ENCODE measurements around the gene DIP2B.

Gene DIP2B

DNA sequence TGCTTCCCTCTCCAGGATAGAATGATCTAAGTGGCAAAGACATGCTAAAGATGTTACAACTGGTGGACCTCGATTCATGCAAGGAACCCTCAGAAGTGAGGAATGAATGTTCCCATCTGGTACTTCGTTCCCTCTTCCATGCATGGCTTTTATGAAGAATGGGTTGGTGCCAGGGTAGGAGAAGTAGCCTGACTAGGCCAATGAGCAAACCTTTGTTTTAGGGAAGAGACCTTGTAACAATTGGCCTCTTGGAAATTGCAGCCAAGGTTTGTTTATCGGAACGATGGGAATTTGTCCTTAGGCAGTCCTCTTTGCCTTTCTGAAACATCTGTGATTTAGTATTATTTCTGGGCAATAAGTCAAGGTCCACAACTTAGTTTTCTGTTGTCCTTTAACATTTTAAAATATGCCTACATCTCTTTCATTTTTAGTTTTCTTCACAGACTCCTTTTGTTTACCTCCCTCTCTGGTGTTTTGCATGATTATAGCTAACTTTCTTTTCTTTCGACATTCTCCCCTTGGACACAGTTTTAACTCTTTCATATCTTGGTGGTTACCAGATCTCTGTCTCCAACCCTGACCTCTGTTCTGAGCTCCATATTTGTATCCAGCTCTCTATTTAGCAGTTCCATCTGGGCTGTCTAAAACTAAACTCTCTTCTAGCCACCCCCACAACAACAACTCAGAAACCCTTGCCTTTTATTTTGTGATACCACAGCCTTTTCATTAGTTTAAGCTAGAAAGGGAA lies 70.0 kb downstream of the DIP2B start:
- DNase-seq (ENCODE audit: low read depth in 2 of 2): no peak

DNA sequence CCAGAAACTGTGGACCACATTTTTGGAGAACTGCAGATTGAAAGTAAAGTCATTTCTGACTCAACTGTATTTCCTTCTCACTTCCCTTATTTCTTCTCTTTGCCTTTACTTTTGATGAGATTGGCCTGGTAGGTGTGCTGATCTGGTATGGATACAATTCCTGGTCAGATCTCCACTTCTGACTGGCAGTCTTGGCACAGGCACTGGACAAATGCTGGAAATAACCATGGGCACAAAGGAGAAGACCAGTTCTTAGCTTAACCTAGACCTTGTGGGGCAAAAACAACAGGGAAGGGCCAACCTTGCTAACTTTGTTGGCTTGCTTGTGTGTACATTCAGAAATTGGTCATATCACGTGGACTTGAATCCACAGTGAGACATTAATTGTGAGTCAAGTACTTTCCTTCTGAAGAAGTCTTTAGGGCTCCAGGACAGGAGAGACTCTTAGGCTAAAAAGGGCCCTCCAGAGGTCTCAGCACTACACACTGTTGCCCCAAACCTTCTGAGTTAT lies 75.0 kb downstream of the DIP2B start:
- DNase-seq (ENCODE audit: low read depth in 2 of 2): no peak

DNA sequence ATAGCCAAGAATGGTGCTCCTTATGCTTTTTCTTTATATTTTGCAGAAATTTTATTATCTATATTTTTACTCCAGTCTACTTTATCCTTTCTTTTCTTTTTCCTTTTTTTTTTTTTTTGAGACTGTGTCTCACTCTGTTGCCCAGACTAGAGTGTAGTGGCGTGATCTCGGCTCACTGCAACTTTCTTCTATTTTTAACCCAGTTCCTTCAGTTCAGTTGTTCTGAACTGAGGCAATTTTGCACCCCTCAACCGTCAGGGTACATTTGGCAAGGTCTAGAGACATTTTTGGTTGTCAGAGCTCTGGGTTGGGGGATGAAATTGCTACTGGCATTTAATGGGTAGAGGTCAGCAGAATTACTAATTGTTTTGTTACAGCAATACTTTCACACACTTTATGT lies 75.7 kb downstream of the DIP2B start:
- DNase-seq (ENCODE audit: low read depth in 2 of 2): no peak

DNA sequence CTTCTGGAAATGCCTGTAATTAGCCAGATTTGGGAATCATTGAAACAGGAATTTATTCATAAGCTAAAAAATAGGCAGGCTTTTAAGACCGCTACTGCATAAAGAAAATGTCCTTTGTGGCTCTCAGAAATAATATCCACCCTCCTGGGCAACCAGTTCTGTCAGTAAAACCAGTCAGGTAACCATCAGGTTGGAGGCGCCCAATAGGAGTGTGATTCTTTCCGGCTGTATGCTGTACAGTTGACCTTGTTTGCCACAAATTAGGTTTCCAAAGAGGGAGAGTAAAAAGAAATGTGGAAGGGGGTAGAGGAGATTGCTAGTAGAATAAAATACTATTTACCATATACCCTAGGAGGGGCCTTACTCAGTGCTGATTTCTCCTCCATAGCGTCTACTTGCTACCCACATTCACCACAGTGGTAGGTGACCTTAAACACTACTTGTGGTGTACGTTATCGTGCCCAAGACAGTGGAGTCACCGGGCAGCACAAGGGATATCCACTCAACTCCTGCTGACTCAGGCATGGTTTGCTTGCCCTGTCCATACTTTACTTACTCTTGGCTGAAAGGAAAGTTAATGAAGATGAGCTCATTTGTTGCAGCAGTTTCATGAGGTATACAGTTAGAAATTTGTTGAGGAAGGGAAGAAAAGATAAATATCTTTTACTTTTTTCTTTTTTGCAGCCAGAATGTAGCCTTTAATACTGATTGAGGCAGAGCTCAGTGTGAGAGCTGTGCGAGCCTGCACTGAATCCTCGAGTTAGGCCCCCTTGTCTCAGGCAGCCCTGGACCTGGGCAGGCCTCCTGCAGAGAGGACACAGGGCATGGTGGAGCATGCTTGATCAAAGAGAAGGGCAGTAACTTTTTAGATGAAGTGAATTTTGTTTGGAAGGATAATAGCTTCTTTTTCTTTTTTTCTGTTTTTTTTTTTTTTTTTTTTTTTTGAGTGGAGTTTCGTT lies 76.7 kb downstream of the DIP2B start:
- DNase-seq (ENCODE audit: low read depth in 2 of 2): no peak

DNA sequence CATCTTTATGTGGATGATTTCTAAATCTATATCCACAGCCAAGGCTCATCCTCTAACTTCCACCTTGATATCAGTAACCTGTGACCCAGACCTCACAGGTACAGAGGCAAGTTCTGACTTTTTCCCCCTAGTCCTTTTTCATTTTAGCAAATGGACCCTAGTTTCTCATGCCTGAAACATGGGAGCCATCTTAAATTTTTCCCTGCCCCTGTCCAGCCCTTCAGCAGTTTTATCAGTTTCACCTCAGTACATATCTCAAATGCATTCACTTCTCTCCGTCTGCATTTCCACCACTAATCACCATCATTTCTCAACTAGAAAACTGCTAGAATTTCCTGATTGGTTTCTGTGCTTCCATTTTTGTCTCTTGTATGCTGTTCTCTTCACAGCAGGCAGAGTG lies 79.3 kb downstream of the DIP2B start:
- DNase-seq (ENCODE audit: low read depth in 2 of 2): no peak

DNA sequence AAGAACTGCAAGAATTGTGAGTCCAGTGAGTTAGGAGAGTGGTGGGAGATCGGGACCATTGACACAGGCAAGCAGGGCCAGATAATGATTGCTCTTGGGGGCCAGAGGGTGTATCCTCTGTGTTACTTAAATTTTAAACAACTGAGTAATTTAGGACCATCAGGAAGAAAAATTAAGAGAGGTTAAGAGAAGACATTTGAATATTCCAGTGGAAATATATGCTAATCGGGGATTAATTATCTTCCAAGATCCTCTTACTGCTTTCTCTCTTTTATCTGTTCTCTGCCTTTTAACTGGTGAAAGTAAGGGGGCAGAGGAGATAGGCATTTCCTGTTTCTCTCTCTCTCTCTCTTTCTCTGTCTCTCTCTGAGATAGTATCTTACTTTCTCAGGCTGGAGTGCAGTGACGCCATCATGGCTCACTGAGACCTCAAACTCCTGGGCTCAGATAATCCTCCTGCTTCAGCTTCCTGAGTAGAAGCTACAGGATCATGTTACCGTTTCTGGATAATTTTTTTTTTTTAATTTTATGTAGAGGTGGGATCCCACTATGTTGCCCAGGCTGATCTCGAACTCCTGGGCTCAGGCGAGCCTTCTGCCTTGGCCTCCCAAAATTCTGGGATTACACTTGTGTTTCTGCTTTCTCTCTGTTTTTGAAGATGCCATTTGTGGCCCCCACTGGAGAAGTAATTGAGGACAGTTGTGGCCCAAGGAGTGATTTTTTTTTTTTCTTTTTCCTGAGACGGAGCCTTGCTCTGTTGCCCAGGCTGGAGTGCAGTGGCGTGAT lies 85.1 kb downstream of the DIP2B start:
- no peak for DNase-seq (ENCODE audit: low read depth in 2 of 2)

DNA sequence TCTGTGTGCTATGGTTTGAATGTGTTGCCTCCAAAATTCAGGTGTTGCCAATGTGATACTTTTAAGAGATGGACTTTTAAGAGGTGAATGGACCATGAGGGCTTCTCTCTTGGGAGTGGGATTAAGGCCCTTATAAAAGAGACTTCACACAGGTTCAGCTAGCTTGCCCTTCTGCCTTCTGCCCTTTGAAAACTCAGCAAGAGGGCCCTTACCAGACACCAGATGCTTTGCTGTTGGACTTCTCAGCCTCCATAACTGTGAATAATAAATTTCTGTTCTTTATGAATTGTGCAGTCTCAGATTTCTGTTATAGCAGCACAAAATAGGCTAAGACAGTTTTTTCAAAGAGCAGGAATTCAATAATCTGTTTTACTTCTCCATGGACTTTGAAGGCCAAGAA lies 86.1 kb downstream of the DIP2B start:
- DNase-seq (ENCODE audit: low read depth in 2 of 2): no peak

DNA sequence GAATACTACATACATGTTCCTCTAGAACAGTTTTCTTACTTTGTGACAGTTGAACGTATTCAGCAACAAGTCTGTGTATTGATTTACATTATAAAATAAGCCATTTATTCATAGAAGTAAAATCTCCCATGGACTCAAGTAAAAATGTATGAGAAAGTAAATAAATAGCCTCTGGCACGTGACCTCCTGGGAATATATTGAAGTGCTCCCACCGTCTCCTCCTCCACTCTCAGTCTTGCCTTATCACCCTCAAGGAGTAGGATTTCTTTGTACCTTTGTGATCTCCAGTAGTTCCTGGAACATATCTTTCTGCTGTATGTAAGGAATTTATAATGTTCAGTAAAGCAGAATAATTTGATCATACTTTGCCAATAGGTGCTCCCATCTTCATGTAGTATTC lies 90.9 kb downstream of the DIP2B start:
- no peak for DNase-seq (ENCODE audit: low read depth in 2 of 2)

DNA sequence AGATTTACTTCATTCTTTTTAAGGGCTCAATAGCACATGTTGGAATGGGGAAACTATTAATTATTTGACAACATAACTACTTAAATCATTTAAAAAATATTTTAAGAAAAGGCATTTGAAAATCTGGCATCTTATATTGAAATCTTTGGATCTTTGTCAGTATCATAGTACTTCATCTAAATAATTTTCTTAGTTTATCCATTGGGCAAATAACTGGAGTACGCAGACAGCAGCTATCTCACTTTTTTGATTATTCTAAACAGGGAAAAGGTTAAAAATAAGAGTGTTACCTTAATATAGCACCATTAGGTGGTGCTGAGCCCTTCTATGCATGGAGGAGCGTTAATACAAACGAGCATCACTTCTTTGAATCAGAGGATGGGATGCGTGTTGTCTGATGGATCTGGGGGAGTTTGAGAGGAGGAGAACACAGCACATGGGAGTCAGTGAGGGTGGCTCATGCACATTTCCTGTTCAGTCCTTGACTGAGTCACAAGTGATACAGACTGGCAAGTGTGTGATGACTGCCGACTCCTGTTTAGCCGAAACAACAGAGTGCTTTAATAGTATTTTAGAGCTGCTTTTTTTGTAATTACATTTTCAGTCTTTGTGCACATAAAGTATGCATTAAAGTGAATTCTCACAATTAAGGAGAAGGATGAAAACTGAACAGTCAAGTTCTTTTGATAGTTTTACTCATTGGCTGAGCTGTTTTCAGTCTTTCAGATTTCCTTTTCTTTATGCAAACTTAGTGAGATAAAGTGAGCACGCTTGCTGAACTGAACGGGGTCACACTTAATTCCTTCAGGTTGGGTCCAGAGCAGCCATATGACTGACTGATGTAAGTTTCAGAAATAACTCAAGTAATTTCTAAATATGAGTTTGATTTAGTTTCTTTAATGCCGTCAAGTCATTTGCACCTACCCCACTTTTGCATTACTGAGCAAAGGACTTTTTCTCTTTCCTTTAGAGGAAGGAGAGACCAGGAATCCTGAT lies 92.7 kb downstream of the DIP2B start:
- peak; percentile 24 to 54 for DNase-seq (ENCODE audit: low read depth in 2 of 2)

DNA sequence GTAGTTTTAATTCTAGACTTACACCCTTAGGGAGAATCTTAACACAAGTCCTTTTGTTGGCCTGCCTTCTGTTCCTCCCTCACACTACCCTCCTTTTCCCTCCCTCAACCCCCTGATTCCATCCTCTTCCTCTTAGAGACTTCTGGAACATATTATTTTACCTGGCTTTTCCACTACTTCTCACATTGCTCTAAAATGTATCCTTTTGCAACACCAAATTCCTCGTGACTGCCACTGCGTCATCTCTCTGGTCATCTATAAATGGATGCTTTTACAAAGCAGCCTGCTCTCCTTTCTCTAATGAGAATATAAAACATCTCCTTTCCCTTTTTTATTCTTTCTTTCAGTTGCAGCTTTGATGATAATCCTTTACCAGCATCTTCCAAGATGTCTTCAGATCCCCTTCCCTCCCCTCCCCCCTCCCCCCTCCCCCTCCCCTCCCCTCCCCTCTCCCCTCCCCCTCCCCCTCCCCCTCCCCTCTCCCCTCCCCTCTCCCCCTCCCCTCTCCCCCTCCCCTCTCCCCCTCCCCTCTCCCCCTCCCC lies 93.6 kb downstream of the DIP2B start:
- DNase-seq (ENCODE audit: low read depth in 2 of 2): no peak

DNA sequence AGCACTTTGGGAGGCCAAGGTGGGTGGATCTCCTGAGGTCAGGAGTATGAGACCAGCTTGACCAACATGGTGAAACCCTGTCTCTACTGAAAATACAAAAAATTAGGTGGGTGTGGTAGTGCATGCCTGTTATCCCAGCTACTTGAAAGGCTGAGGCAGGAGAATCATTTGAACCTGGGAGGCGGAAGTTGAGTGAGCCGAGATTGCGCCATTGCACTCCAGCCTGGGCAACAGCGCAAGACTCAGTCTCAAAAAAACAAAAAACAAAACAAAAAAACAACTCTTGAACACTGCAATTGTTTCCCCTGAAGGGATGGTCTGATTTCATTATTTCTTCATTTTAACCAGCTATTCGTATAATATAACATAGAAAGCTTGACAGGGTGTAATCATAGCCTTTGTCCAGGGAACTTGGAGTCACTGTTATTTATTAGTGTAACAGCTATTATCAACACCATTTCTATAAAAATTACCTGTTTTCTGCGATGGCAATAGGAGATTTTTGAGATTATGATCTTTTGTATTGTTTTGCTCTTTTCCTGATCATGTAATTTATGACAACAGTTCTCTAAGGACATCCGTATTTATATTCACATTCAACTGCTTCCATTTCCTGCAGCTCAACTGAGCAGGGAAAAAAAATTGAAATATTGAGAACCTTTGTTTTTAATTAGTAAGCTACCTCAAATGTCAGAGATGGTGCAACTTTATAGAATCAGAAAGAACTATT lies 94.7 kb downstream of the DIP2B start:
- no peak for DNase-seq (ENCODE audit: low read depth in 2 of 2)

DNA sequence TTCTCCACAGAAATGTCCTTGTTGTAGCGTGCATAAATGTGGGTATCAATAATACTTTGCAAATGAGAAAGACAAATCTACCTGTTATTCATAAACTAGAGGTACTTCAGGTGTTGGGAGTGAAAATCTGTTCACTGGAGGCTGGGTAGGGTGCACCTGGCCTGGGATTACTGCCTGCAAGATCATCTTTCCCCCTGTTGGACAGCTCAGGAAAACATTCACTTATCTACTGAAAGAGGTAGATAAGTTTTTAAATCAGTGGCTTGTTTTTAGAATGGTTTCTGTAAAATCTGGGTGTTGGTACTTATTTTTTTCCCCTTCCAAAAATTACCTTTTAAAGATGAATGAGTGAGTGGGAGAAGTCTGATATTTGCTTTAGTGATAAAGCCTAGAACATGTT lies 95.6 kb downstream of the DIP2B start:
- no peak for DNase-seq (ENCODE audit: low read depth in 2 of 2)

DNA sequence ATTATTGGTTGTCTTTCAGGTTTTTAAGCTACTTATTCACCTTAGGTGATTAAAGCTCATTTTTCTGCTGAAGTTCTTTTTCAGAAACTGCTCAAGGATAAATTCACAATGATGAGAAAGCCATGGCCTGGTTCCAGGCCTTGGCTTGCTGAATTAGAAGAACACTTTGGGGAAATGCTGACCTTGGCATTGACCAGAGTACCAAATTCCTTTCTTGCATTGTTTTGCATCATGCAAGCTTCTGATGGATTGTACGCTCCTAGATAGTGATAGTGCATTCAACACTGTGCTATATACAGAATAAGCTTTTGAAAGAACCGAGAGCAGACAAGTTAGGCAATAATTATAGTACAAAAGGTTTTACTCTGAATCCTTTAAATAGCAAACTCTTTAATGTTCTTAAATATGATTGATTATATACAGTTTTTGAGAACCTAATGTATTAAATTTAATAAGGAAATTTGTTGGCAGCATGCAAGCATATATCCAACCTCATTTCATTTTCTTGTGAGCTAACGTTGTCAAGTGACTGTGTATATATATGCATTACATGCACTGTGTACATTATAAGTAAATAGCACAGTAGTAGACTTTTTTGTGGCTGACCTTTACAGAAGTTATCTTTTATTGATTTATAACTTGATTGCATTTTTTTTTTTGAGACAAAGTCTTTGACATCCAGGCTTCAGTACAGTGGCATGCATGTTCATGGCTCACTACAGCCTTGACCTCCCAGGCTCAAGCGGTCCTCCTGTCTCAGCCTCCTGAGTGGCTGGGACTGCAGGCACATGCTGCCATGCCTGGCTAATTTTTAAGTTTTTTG lies 99.2 kb downstream of the DIP2B start:
- no peak for DNase-seq (ENCODE audit: low read depth in 2 of 2)

DNA sequence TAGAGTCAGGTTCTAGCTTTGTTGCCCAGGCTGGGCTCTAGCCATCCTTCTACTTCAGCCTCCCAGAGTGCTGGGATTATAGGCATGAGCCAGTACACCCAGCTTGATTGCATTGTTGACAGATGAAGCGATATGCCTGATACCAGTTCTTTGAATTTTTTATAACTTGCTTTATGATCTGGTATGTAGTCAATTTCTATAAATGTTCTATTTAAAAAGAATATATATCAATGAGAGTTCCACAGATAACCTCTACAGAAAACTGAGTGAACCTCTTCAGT lies 99.8 kb downstream of the DIP2B start:
- DNase-seq (ENCODE audit: low read depth in 2 of 2): no peak

DNA sequence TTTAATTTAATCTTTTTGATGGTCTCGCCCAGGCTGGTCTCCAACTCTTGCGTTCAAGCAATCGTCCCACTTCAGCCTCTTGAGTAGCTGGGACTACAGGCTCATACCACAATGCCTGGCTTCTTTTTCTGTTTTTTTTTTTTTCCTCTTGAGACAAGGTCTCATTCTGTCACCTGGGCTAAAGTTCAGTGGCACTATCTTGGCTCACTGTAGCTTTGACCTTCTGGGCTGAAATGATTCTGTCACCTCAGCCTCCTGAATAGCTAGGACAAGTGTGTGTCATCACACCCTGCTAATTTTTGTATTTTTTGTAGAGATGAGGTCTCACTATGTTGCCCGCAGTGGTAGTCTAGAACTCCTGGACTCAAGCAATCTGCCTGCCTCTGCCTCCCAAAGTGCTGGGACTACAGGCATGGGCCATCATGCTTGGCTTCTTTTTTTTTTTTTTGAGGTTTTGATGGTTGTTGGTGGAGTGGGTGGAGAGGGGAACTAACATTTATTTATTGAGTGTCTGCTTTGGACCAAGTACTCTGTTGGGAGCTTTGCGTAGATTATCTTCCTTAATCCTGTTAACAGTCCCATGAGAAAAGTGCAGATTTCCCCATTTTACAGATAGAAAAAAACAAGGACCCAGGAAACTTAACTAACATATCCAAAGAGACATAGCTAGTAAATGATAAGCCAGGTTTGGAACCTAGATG lies 102.0 kb downstream of the DIP2B start:
- no peak for DNase-seq (ENCODE audit: low read depth in 2 of 2)

DNA sequence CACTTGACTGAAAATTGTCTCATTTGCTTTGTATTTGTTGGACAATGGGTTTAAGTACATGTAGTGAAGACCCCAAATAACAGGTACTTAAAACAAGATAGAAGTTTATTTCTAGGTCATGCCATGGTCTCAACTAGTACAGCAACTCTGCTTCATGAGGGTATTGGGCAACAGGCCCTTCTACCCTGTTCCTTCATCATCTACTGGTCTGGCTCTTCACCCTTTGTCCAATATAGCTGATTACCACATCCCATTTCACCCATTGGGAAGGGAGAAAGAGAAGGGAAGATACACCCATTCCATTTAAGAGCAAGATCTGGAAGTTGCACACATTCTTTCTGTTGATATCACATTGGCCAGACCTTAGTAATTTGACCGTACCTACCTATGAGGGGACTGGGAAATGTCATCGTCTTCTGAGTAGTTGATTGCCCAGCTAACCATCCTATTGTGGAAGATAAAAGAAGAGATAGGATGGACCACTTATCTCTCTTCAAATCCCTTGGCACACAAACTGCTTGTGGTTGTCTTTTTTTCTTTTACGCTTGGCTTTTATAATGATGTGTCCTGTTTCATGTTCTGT lies 104.6 kb downstream of the DIP2B start:
- no peak for DNase-seq (ENCODE audit: low read depth in 2 of 2)

DNA sequence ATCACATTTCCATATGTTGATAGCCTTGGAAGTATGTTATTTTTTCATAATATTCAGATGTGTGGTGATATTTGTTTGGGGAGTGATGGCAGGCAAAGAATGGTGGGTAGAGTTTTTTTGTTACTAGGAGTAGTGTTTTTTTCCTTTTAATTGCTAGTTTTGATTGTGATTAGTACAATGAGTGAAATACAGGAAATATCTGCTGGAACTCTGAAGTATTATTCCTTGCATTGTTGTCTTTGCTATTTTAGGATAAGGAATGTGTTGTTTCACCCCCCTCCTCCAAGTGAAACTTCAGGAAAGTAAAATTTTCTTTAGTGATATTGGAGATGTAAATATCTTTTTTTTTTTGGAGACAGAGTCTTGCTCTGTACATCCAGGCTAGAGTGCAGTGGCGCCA lies 105.4 kb downstream of the DIP2B start:
- DNase-seq (ENCODE audit: low read depth in 2 of 2): no peak

All from stimulated activated CD8-positive, alpha-beta memory T cell treated with anti-CD3 and anti-CD28 coated beads, Interleukin-7, amount 100 ng/mL, for 4 hours (primary cell).